RWPE1 (cell line): ENCODE results near the gene CTNNA1.

Source experiments
- CTCF ChIA-PET: fragments of 350-600 bp; sonication (Branson Sonifier 250); formaldehyde crosslinking; extraction: SDS; loops from one replicate; lab custom pipeline; 2021; lab: Yijun Ruan, JAX
- POLR2A ChIA-PET: fragments of 400-600 bp; formaldehyde crosslinking; extraction: SDS; loops from one replicate; lab custom pipeline; 2020; ENCODE audit warnings: antibody characterized with exemption; ENCODE audit not compliant: low non-redundant PET; lab: Yijun Ruan, JAX
- DNase-seq: peaks from one replicate; pipeline ENCODE4 v3.0.0; 2012; ENCODE audit warnings: low spot score
- H3K27ac ChIP-seq: fragments of 450-650 bp; 2 replicates; pipeline ENCODE4 v1.5.1; 2017
- TF ChIP-seq, protein P1 (sequence below): fragments of 450-650 bp; conservative IDR thresholded peaks from 2 replicates; pipeline ENCODE4 v1.5.1; 2017; ENCODE audit warnings: low read depth, mild to moderate bottlenecking

The CTNNA1 gene

GRCh38 chr5:138933522-138934290 lies 180.5 kb downstream of the CTNNA1 start:
- no peak for DNase-seq
- CTCF ChIA-PET = interaction anchor here (0.6 kb wide), 1 partner anchor 208 kb away, joined by 3 read pairs; no protein-coding TSS in a partner anchor
- TF ChIP-seq, protein P1, sequence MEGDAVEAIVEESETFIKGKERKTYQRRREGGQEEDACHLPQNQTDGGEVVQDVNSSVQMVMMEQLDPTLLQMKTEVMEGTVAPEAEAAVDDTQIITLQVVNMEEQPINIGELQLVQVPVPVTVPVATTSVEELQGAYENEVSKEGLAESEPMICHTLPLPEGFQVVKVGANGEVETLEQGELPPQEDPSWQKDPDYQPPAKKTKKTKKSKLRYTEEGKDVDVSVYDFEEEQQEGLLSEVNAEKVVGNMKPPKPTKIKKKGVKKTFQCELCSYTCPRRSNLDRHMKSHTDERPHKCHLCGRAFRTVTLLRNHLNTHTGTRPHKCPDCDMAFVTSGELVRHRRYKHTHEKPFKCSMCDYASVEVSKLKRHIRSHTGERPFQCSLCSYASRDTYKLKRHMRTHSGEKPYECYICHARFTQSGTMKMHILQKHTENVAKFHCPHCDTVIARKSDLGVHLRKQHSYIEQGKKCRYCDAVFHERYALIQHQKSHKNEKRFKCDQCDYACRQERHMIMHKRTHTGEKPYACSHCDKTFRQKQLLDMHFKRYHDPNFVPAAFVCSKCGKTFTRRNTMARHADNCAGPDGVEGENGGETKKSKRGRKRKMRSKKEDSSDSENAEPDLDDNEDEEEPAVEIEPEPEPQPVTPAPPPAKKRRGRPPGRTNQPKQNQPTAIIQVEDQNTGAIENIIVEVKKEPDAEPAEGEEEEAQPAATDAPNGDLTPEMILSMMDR = no peak

GRCh38 chr5:138934971-138935370 lies 181.7 kb downstream of the CTNNA1 start:
- ChIA-PET POLR2A (no interaction called here), CTCF (no interaction called here)
- TF ChIP-seq, protein P1 = no peak
- H3K27ac ChIP-seq = no peak overlapping the region
- no peak for DNase-seq

More at GRCh38 chr5:138933522-138934290, 180.5 kb downstream of the CTNNA1 start:
- POLR2A ChIA-PET = no interaction called here
- H3K27ac ChIP-seq = peak overlapping the region; percentile 4; the same call in 1 of the 2 replicates

- 0 out of 2 replicates have a peak overlapping the region, but pooled peaks have one; percentile 3 for H3K27ac ChIP-seq
- ChIA-PET CTCF (no interaction called here), POLR2A (no interaction called here)
- TF ChIP-seq, protein P1 = no peak
- no peak for DNase-seq
These were observed 182.2 kb downstream of the CTNNA1 start for GRCh38 chr5:138935466-138935865.

- peak overlapping the region; percentile 3; the same call in 1 of the 2 replicates for H3K27ac ChIP-seq
- POLR2A ChIA-PET = no interaction called here
- CTCF ChIA-PET = interaction anchor here (0.7 kb wide), 1 partner anchor 357 kb away, joined by 3 read pairs; no protein-coding TSS in a partner anchor
- TF ChIP-seq, protein P1 = no peak
- no peak for DNase-seq
These were observed 183.2 kb downstream of the CTNNA1 start for GRCh38 chr5:138936225-138936967.

DNA sequence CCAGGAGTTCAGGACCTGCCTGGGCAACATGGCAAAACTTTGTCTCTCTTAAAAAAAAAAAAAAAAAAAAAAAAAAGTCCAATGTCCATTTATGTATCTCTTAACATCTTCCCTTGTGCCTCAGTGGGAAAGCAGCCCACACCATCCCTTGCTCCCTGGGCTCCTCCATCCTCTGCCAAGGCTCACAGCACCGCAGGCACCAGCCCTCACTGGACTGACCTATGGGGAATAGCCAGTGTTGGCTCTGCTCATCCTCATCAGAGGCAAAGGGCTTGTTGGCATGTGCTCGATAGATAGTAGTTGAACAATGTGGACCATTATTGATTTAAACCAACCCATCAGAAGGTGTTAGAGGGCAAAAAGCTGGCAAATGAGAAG lies 183.7 kb downstream of the CTNNA1 start:
- DNase-seq = no peak
- CTCF ChIA-PET = interaction anchor here (0.7 kb wide), 1 partner anchor 358 kb away, joined by 3 read pairs; no protein-coding TSS in a partner anchor
- 0 out of 2 replicates have a peak overlapping the region, but pooled peaks have one; percentile 2 for H3K27ac ChIP-seq
- POLR2A ChIA-PET = no interaction called here
- TF ChIP-seq, protein P1 = no peak
